Endothelial cell of umbilical vein (primary cell): Measurements from ENCODE around the gene CDKL2. TPM values are rescaled to one million over a fixed set of nuclear protein-coding genes. Genes with fewer than 3 reads are reported as not detected.

Experiments
- BruUV-seq: library from RNA; stranded (reverse); fragments of 400-500 nt; replicated peaks from 2 replicates; lab custom pipeline; 2021; lab: Mats Ljungman, UMichigan
- CTCF ChIA-PET: fragments of 300-600, 350-600 bp; sonication (Branson Sonifier 250); formaldehyde crosslinking; loops from one replicate; lab custom pipeline; 2021; ENCODE audit warnings: antibody characterized with exemption, inconsistent platforms; lab: Charles Lee
- POLR2A ChIA-PET: fragments of 300-600, 350-600 bp; sonication (Branson Sonifier 250); formaldehyde crosslinking; loops from one replicate; lab custom pipeline; 2021; ENCODE audit warnings: antibody characterized with exemption, inconsistent platforms; lab: Charles Lee
- DNase-seq: peaks from one replicate; pipeline ENCODE4 v3.0.0-alpha.2; 2011; ENCODE audit warnings: low read depth, low spot score
- FAIRE-seq: peaks from 2 replicates; lab custom pipeline; 2011; peaks lifted over from hg19 to GRCh38; lab: Jason Lieb, UNC
- H2AFZ ChIP-seq: 2 replicates; pipeline ENCODE4 v1.6.0; 2012; ENCODE audit warnings: low read depth, low read length, control low read depth, inconsistent platforms
- H3K27ac ChIP-seq: 2 replicates; pipeline ENCODE4 v1.5.1; 2011; ENCODE audit warnings: low read depth, mild to moderate bottlenecking, control low read depth, low read length, moderate library complexity; ENCODE audit not compliant: insufficient read depth
- H3K27me3 ChIP-seq, 2 experiments: 2 replicates each; pipeline versions ENCODE4 v1.6.0 to v1.6.1; 2011; ENCODE audit warnings: low read length in 2 of 2, mixed read lengths in 1 of 2; ENCODE audit not compliant: control insufficient read depth in 2 of 2, insufficient read depth in 2 of 2
- H3K36me3 ChIP-seq, 2 experiments: 2 replicates in 1 of 2; 3 replicates in 1 of 2; pipeline ENCODE4 v1.5.1; 2011; ENCODE audit warnings: low read length in 2 of 2, mild to moderate bottlenecking in 1 of 2, moderate library complexity in 1 of 2; ENCODE audit not compliant: control insufficient read depth in 2 of 2, insufficient read depth in 2 of 2; ENCODE audit errors: extremely low read depth in 1 of 2
- H3K4me1 ChIP-seq: 3 replicates; pipeline ENCODE4 v1.5.1; 2011; ENCODE audit warnings: mild to moderate bottlenecking, low read length; ENCODE audit not compliant: control insufficient read depth, insufficient read depth; ENCODE audit errors: extremely low read depth
- H3K4me2 ChIP-seq: 2 replicates; pipeline ENCODE4 v1.6.1; 2011; ENCODE audit warnings: low read length, control low read depth, mixed read lengths; ENCODE audit not compliant: insufficient read depth
- H3K4me3 ChIP-seq, 3 experiments: fragments of 200-600 bp in 1 of 3; sonication (generic), shearing (Covaris generic) in 1 of 3; replicated peaks in 1 of 3; 2 replicates each; pipeline ENCODE4 v1.5.1; 2011 to 2016; ENCODE audit warnings: control low read depth in 3 of 3, low read length in 3 of 3, mild to moderate bottlenecking in 2 of 3, inconsistent platforms in 1 of 3, low read depth in 1 of 3, moderate library complexity in 1 of 3; ENCODE audit not compliant: insufficient read depth in 1 of 3
- H3K79me2 ChIP-seq: 2 replicates; pipeline ENCODE4 v1.6.0; 2012; ENCODE audit warnings: low read length, inconsistent platforms; ENCODE audit not compliant: control insufficient read depth, insufficient read depth
- H3K9ac ChIP-seq: replicated peaks from 2 replicates; pipeline ENCODE3; 2011; ENCODE audit warnings: low read length, control low read depth; ENCODE audit not compliant: insufficient read depth; ENCODE audit errors: extremely low read depth
- H3K9me1 ChIP-seq: replicated peaks from 3 replicates; pipeline ENCODE4 v1.6.0; 2011; ENCODE audit warnings: mild to moderate bottlenecking, low read length; ENCODE audit not compliant: control insufficient read depth, insufficient read depth; ENCODE audit errors: extremely low read depth
- H3K9me3 ChIP-seq: replicated peaks from 2 replicates; pipeline ENCODE4 v1.5.1; 2012; ENCODE audit warnings: low read length, inconsistent platforms; ENCODE audit not compliant: control insufficient read depth, insufficient read depth
- H4K20me1 ChIP-seq: replicated peaks from 2 replicates; pipeline ENCODE3; 2011; ENCODE audit warnings: mild to moderate bottlenecking, low read length; ENCODE audit not compliant: control insufficient read depth, insufficient read depth; ENCODE audit errors: extremely low read depth
- EZH2 ChIP-seq: IDR thresholded peaks from 2 replicates; pipeline ENCODE4 v1.6.1; 2012; ENCODE audit warnings: borderline replicate concordance, low read depth, mild to moderate bottlenecking, moderate library complexity, low read length, inconsistent platforms; ENCODE audit not compliant: severe bottlenecking
- FOS ChIP-seq: IDR thresholded peaks from 2 replicates; pipeline ENCODE4 v1.6.1; 2011; ENCODE audit warnings: mild to moderate bottlenecking, low read length, moderate library complexity, borderline replicate concordance; ENCODE audit not compliant: insufficient read depth
- GATA2 ChIP-seq: IDR thresholded peaks from 2 replicates; pipeline ENCODE4 v1.7.0; 2011; ENCODE audit warnings: low read depth, mild to moderate bottlenecking, moderate library complexity, mixed read lengths, low read length; ENCODE audit not compliant: insufficient read length, insufficient read depth
- JUN ChIP-seq: IDR thresholded peaks from 2 replicates; pipeline ENCODE4 v1.6.1; 2011; ENCODE audit warnings: borderline replicate concordance, low read depth; ENCODE audit not compliant: insufficient read length, insufficient read depth
- MAX ChIP-seq: IDR thresholded peaks from 2 replicates; pipeline ENCODE4 v1.6.1; 2011; ENCODE audit not compliant: insufficient read depth, insufficient read length
- MYC ChIP-seq: IDR thresholded peaks from one replicate; pipeline ENCODE4 v1.6.1; 2011; ENCODE audit warnings: mild to moderate bottlenecking, low read depth, low read length
- POLR2A ChIP-seq: IDR thresholded peaks from 2 replicates; pipeline ENCODE4 v1.6.1; 2012; ENCODE audit warnings: low read depth, mild to moderate bottlenecking, control low read depth, low read length
- POLR2AphosphoS5 ChIP-seq: IDR thresholded peaks from 2 replicates; pipeline ENCODE4 v1.6.1; 2012; ENCODE audit warnings: low read depth, mild to moderate bottlenecking, control low read depth, low read length, moderate library complexity; ENCODE audit not compliant: insufficient read depth
- dilution Hi-C: fragments of 300-500 bp; cut with MboI; formaldehyde crosslinking; loops from one replicate; pipeline ENCODE4 v1.15.0; 2019; ENCODE audit warnings: low sequenced_read_pairs; ENCODE audit not compliant: extremely low pct_ligation_motif_present
- intact Hi-C: fragments of 100-400 bp; cut with micrococcal nuclease; formaldehyde crosslinking; loops from one replicate; pipeline ENCODE4 v1.10.0; 2022
- polyA plus RNA-seq, 4 experiments: library from polyadenylated mRNA; depleted of rRNA in 3 of 4; stranded (reverse) in 3 of 4; unstranded in 1 of 4; fragments of >200 nt; gene quantifications; 2 replicates each; pipeline versions ENCODE4 v1.2.1 to v1.2.3, GENCODE V29; 2011 to 2012; ENCODE audit warnings: missing spikeins in 1 of 4
- total RNA-seq: library from RNA; stranded (reverse); gene quantifications from 2 replicates; pipeline ENCODE4 v1.2.3, GENCODE V29; 2021
- TF ChIP-seq, protein P1 (sequence below), 2 donors: IDR thresholded peaks; 1 replicate in 1 of 2; 2 replicates in 1 of 2; pipeline ENCODE4 v1.5.1; 2011; ENCODE audit warnings: low read length in 2 of 2, mild to moderate bottlenecking in 2 of 2, moderate library complexity in 2 of 2, control low read depth in 1 of 2, inconsistent platforms in 1 of 2, low read depth in 1 of 2; ENCODE audit not compliant: insufficient read depth in 1 of 2; ENCODE audit errors: extremely low read depth in 1 of 2

CDKL2 gene
- total and polyA plus RNA-seq, 2 donors (not counting 3 experiments of a cell fraction or from before 2014, with no cell fraction given): 0.23 to 0.55 TPM

- CTCF ChIA-PET: no interaction called here
- Histone ChIP-seq H4K20me1 (no peaks in the 10 kb centered on the region), H3K36me3 (no peaks in the 10 kb centered on the region), H3K4me2 (no peak overlapping the region), H3K79me2 (no peaks in the 10 kb centered on the region), H3K27me3 (no peaks in the 10 kb centered on the region), H3K4me1 (peaks cover 4% of the 10 kb centered on the region), H3K9ac (no peak overlapping the region), H3K9me1 (no peaks in the 10 kb centered on the region), H3K4me3 (no peak overlapping the region), H2AFZ (no peak overlapping the region), H3K9me3 (no peaks in the 10 kb centered on the region), H3K27ac (no peak overlapping the region)
- no TSS peak for BruUV-seq
- POLR2A ChIA-PET: interaction anchor here (0.6 kb wide), 1 partner anchor 72 kb away, joined by 5 read pairs; no protein-coding TSS in a partner anchor
- dilution Hi-C loops (no loop called here), intact Hi-C loops (no loop called here)
- no peak for FAIRE-seq
- TF ChIP-seq, protein P1, sequence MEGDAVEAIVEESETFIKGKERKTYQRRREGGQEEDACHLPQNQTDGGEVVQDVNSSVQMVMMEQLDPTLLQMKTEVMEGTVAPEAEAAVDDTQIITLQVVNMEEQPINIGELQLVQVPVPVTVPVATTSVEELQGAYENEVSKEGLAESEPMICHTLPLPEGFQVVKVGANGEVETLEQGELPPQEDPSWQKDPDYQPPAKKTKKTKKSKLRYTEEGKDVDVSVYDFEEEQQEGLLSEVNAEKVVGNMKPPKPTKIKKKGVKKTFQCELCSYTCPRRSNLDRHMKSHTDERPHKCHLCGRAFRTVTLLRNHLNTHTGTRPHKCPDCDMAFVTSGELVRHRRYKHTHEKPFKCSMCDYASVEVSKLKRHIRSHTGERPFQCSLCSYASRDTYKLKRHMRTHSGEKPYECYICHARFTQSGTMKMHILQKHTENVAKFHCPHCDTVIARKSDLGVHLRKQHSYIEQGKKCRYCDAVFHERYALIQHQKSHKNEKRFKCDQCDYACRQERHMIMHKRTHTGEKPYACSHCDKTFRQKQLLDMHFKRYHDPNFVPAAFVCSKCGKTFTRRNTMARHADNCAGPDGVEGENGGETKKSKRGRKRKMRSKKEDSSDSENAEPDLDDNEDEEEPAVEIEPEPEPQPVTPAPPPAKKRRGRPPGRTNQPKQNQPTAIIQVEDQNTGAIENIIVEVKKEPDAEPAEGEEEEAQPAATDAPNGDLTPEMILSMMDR (IDR thresholded peaks at IDR 0.05; ENCODE audit: extremely low read depth in 1 of 2, insufficient read depth in 1 of 2, low read depth in 1 of 2, low read length in 2 of 2): no peak
- no peak for TF ChIP-seq POLR2A
- TF ChIP-seq MAX: no peak
- no peak for TF ChIP-seq JUN
- TF ChIP-seq MYC: no peak
- no peak for TF ChIP-seq FOS
- no peak for TF ChIP-seq POLR2AphosphoS5
- no peak for TF ChIP-seq GATA2
- no peak for TF ChIP-seq EZH2
- no peak for DNase-seq
These were observed 1.1 kb downstream of the CDKL2 start for GRCh38 chr4:75629239-75629638.
